DMS79 treated with DMSO at 0.1 percent for 48 hours (cell line): ENCODE results near the gene HID1.
"Not testable (repeated sequence)": the region's sequence is repeated elsewhere in the genome, so short reads cannot be mapped to it uniquely, and the experiment has no call there.

Experiments used
- DNase-seq: peaks from one replicate; lab custom pipeline; 2025; lab: John Stamatoyannopoulos, UW

The HID1 gene

GRCh38 chr17:74921769-74922168 lies 50.8 kb downstream of the HID1 start:
- DNase-seq, result no peak

- DNase-seq, result no peak
Measured at GRCh38 chr17:74921026-74921681, 51.4 kb downstream of the HID1 start.

- no peak for DNase-seq
Measured at GRCh38 chr17:74920642-74921025, 51.9 kb downstream of the HID1 start.

DNA sequence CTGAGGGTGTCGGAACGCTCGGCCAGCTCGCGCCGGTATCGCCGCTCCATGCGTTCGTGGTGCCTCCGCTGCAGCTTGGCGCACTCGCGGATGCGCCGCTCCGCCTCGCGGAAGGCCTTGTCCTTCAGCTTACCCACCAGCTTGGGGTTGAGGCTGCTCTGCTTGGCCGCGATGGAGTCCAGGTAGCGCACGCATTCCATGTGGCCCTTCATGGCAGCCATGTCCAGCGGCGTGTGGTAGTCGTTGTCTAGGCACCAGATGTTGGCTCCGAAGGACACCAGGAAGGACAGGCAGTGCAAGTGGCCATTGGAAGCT lies 52.3 kb downstream of the HID1 start:
- DNase-seq, result no peak

DNA sequence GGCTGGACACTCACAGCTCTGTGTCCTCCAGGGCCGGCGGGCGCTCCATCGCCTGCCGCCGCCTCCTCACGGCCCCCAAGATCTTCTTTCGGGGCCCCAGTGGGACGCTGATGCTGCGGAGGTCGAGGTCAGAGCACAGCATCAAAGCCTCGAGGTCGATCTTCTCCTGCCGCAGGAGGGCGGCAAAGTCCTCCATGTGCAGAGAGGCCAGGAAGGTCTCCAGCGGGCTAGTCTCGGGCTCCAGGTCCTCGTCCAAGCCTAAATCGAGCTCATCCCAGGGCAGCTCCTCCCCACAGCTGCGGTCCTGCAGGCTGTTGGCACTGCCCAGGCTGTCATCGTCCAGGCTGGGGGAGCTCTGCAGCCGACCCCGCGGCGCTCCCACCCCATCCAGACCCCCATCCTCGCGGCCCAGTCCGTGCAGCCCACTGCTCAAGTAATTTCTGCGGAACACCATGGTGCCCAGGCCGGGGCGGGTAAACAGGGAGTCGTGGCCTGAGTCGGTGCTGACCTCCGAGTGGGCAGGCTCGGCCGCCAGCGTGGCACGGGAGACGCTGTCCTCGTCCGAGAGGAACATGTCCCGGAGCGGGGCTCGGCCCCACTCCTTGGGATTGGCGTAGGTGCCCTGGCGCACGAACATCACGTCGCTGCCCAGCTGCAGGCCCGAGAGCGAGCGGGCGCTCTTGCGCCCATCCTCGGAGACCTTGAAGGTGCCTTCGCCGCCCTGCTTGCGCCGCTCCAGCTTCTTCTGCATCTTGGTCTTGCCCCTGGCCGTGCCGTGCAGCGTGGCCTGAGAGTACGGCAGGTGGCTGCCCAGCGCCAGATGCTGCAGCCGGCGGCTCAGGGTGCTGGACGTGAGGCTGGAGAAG lies 52.9 kb downstream of the HID1 start:
- no peak for DNase-seq

DNA sequence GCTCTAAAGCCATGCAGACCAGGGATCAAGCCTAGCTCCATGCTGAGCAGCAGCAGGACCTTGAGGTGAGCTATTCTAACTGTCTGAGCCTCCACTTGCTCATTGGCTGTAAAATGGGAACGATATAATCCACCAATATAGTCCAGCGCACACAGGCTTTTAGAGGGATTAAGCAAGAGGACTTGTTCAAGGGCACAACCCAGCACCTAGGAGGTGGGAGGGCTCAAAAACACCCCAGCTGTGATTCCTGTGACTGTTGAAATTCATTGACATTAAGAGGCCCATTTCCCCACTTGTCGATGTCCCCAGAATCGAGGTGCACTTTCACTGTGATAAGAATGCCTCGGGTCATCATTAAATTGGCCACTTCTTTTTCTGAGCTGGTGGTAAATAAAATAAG lies 53.7 kb downstream of the HID1 start:
- no peak for DNase-seq

DNA sequence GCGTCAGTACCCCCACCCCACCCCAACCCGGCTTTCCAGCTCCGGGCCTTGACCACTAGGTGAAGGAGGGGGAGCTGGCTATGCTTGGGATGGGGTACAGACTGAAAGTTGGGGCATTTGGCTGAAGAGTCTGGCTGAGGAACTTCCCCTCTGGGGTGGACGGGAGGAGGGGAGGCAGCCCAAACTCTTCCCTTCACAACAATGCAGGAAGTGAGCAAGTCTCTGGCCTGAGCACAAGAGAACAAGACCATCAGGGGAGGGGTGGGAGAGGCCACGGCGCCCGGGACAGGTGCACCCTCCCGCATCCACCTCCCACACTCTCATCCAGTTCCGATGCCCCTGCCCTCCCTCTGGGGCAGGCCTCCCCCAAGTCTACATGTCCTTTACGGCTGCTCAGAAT lies 55.1 kb downstream of the HID1 start:
- DNase-seq, result no peak

- no peak for DNase-seq
Measured at GRCh38 chr17:74916851-74917199, 55.7 kb downstream of the HID1 start.

DNA sequence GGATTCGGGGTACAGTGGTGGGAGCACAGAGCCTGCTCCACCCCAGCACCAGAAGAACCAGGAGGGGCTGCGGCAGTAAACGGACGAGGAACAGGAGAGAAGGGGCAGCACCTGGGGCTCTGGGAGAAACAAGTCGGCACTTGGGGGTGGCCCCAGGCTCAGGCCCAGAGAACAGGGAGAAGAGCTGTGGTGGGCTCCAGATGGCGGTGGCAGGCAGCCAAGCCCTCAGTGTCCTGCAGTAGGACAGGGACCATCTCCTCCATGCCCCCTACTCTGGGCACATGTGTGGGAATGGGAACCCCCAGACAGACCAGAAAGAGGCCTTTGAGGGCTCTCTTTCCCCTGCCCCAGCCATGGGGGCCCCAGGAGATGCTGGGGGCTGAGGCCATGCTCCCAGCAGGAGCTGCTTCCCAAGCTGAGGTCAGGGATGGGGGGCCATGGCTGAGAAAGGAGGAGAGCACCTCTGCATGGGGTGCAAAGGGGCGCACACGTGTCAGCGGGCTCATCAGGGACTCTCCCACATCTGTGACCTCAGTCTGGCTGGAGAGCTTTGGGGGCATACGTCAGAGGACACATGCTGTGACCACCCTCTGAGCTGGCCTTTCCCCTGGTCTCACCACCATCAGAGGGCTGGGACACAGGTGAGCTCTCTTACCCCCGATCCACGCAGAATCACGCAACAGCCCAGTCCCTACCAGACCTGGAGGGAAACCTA lies 56.3 kb downstream of the HID1 start:
- DNase-seq, result no peak

DNA sequence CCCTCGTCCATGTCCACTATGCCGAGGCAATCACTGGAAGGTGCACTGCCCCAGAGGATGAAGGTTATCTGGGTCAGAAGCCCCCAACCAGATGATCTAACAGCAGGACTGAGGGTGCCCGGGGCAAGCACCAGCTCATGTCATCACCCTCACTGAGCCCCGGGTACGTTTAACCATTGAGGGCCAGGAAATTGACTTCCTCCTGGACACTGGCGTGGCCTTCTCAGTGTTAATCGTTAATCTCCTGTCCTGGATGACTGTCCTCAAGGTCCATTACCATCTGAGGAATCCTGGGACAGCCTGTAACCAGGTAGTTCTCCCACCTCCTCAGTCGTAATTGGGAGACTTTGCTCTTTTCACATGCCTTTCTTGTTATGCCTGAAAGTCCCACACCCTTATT lies 61.1 kb downstream of the HID1 start:
- not testable (repeated sequence) for DNase-seq

DNA sequence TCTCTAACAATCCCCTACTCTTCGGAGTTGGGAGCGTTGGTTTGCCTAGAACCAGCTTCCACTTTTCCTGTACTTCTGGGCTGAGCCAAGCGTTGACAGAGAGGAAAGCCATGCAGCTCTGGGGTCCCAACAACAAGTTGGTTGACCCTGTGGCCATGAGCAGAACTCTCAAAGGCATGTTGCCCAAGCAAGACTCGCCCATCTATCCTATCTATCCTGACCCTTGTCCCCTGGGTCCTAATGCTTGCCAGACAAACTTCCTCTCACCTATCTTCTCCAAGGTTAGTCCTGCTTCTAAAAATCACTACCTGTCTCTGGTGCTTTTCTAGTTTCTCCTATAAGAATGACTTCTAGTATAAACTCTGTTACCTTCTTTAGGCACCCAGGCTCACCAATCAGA lies 63.5 kb downstream of the HID1 start:
- DNase-seq, result not testable (repeated sequence)

DNA sequence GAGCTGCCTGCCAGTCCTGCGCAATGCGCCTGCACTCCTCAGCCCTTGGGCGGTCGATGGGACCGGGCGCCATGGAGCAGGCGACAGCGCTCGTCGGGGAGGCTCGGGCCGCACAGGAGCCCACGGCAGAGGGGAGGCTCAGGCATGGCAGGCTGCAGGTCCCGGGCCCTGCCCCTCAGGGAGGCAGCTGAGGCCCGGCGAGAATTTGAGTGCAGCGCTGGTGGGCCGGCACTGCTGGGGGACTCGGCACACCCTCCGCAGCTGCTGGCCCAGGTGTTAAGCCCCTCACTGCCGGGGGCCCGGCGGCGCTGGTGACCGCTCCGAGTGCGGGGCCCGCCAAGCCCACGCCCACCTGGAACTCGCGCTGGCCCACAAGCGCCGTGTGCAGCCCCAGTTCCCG lies 65.5 kb downstream of the HID1 start:
- DNase-seq, result no peak

- not testable (repeated sequence) for DNase-seq
Measured at GRCh38 chr17:74906214-74906793, 66.3 kb downstream of the HID1 start.

DNA sequence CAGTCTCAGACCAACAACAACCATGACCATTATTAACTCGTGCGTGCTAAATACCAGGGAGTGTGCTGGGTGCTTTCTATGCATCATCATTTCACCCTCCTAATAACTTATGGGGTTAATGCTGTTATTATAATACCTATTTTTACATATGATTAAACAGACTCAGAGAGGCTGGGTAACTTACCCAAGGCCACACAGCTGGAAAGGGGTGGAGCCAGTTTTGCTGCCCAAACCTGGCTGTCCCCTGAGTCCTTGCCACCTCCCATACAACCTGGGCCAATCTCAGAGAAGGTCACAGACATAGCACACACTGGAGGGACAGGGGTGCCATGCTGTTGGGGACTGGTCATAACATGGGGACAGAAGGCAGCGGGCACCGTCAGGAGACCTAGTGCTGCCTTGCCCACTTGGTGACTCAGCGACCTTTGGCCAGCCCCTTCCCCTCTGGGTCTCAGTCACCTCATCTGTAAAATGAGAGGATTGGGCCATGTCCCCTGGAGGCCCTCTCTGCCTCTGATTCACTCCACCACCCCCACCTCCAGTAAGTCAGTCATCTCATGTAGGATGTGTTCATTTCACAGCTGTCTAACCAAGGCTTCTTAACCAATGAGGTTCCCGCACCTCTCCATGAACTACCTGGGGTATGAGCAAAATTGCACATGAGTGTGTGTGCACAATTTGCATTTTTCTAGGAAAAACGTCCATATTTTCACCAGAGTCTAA lies 67.7 kb downstream of the HID1 start:
- DNase-seq, result no peak

- no peak for DNase-seq
Measured at GRCh38 chr17:74903671-74904070, 68.9 kb downstream of the HID1 start.

DNA sequence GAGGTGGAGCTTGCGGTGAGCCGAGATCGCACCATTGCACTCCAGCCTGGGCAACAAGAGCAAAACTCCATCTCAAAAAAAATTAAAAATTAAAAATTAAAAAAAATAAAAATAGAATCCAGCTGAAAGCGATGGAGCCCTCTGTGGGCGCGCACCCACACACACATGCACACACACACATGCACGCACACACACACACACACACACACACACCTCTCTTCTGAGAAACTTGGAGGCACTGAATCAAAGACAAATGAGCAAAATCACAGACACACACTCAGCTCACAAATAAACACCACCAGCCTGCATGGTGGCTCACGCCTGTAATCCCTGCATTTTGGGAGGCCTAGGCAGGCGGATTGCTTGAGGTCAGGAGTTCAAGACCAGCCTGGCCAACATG lies 69.5 kb downstream of the HID1 start:
- no peak for DNase-seq

GRCh38 chr17:74901353-74902135 lies 71.0 kb downstream of the HID1 start:
- no peak for DNase-seq
